Gastroesophageal sphincter (tissue), 3 donors: Measurements from ENCODE around the gene TMEM50B.

Experiments used
- CTCF ChIP-seq, 4 experiments: fragments of 200-600 bp in 2 of 4; fragments of 450-650 bp in 2 of 4; sonication (generic) in 1 of 4; IDR thresholded peaks; one replicate each; pipeline ENCODE4 v1.5.1; 2017 to 2019; ENCODE audit warnings: antibody characterized with exemption in 4 of 4, mild to moderate bottlenecking in 2 of 4, moderate library complexity in 2 of 4
- POLR2A ChIP-seq, 2 donors: fragments of 450-650 bp; IDR thresholded peaks; one replicate each; pipeline ENCODE4 v1.6.1; 2017; ENCODE audit warnings: antibody characterized with exemption in 2 of 2, mild to moderate bottlenecking in 2 of 2, moderate library complexity in 1 of 2

DNA sequence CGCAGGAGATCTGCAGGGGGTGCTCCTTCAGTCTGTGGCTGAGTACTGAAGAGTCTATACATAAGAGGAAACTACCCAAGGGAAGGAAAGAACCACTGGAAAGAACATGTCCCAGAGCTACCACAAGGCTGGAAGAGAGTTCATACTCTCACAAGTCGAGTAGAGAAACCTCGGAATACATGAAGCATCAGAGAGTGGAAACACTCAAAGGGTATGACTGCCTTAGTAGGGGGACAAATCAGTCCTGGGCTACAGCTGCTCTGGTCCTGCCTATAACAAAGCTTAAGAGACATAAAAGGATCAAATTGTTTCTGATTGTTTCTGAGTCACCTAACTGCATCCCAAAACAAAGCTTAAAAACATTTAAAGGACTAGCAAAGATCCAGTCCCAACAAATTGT lies 27.4 kb downstream of the TMEM50B start:
- TF ChIP-seq CTCF (IDR thresholded peaks at IDR 0.05) (no peak), POLR2A (IDR thresholded peaks at IDR 0.05) (no peak)
